DLD1 (cell line): ENCODE measurements around the gene SSTR4.
"Not testable (repeated sequence)": the region's sequence is repeated elsewhere in the genome, so short reads cannot be mapped to it uniquely, and the experiment has no call there.

ENCODE experiments used
- in situ Hi-C: cut with HindIII; loops from 2 replicates; pipeline ENCODE4 v1.10.0; 2017; ENCODE audit warnings: low sequenced_read_pairs

The SSTR4 gene

GRCh38 chr20:23017516-23017915, 17.6 kb upstream of the SSTR4 start:
- in situ Hi-C loops: no loop called here

DNA sequence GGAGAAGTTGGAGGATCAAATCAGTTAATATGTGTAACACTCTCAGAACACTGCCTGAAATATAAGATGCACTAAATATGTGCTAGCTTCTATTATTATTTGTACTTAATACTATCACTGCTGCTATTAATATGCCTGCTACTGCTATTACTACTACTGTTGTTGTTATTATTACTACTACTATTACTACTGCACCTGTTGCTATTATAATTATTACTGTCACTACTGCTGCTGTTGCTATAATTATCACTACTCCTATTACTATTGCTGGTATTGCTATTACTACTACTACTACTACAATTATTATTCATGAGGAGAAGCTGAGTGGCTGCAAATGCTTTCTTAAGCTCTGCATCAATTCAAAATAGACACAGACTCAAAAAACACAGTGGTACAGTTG, 16.7 kb upstream of the SSTR4 start:
- in situ Hi-C loops: no loop called here

- in situ Hi-C loops: no loop called here
Measured at GRCh38 chr20:23018941-23019340, 16.2 kb upstream of the SSTR4 start.

GRCh38 chr20:23019403-23019802, 15.7 kb upstream of the SSTR4 start:
- in situ Hi-C loops: no loop called here

DNA sequence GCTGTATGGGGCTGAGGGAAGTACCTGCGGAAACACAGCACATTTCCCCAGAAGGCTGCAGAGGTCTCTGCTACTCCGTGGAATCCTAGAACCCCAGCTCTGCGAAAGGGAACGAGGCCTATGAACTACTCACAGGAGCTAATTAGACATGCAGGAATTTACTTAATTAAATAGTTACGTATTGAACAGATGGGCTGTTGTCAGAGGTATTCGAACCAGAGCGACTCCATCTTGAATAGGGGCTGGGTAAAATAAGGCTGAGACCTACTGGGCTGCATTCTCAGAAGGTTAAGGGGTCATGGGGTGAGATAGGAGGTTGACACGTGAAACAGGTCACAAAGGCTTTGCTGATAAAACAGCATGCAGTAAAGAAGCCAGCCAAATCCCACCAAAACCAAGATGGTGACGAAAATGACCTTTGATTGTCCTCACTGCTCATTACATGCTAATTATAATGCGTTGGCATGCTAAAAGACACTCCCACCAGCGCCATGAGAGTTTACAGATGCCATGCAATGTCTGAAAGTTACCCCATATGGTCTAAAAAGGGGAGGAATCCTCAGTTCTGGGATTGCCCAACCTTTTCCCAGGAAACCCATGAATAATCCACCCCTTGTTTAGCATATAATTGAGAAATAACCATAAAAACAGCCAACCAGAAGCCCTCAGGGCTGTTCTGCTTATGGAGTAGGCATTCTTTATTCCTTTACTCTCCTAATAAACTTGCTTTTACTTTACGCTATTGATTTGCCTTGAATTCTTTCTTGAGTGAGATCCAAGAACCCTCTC, 14.7 kb upstream of the SSTR4 start:
- in situ Hi-C loops: no loop called here

GRCh38 chr20:23021541-23021940, 13.6 kb upstream of the SSTR4 start:
- in situ Hi-C loops: no loop called here

DNA sequence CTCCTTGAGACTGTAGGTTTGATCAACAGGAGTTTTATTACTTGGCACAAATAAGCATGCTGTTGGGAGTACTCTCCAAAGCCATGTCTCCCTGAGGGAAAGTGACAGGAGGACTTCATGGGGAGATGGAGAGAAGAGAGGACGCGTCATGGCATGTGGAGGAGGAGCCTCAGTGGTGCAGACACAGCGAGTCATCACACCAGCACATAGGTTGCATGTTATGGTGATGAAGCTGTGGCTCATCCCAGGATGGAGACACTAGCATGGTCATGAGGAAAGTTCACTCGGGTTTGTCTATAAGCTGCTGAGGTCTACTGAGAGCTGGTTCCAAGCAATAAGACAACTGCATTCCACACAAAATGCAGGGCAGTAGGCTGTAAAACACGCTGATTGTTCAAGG, 13.2 kb upstream of the SSTR4 start:
- in situ Hi-C loops: no loop called here

DNA sequence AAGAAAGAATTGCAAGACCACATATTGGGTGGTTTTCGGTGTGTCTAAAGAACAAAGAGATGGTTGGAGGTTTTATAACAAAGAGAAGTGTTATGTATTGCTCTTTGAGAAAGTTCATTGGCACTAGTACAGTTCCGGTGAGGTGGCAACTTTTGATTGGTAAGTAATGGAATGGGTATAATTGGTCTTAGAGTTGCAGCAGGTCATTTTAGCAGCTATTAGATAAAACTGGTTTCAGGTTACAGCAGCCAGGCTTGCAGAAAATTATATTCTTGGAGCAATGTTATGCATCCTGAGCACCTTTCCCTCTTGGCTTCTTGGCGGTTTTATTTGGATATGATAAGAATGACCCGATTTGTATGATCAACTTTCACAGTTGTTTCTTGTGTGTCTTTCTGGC, 12.3 kb upstream of the SSTR4 start:
- in situ Hi-C loops: no loop called here

DNA sequence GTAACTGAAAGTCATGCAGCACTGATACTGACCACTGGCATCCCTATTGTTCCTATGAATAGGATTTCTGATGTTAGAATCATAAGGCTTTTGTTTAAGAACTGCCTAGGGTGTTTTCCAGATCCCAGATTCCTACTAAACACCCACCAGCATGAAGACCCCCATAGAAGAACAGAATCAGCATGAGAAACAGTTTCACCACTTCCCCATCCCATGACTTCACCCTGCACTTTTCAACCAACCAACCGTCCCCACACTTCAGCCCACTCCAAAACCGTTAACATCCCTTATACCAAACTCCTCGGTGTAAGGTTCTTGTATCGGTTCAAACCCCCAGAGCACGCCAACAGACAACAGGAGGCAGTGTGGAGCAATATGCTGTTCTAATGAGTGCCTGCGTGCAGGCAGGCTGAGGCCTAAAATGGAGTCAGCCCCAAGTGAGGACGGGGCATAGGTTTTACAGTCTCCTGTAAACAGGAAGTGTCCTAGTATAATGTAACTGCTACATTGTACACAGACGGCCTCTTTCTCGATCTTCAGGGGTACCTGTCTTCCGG, 11.4 kb upstream of the SSTR4 start:
- in situ Hi-C loops: no loop called here

GRCh38 chr20:23024701-23025100, 10.4 kb upstream of the SSTR4 start:
- in situ Hi-C loops: no loop called here

GRCh38 chr20:23025503-23025902, 9.6 kb upstream of the SSTR4 start:
- in situ Hi-C loops: not testable (repeated sequence)

GRCh38 chr20:23027721-23028120, 7.4 kb upstream of the SSTR4 start:
- in situ Hi-C loops: no loop called here

DNA sequence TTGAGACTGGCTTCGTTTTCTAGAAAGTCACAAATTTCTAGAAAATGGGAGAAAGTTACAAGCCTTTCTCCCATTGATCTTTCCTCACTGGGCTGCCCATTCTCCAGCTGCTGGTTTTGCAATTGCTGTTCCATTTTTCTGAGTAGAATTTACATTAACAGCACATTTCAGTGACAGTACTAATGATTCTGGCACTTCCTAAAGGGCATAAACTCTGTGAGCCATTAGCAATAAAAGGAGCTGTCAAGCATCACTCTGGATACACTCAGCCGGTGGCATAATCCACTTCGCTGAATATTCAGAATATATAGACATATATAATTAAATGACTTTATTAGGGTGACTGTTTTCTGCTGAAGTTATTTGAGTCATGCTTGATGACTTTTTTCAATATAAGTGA, 6.7 kb upstream of the SSTR4 start:
- in situ Hi-C loops: no loop called here

DNA sequence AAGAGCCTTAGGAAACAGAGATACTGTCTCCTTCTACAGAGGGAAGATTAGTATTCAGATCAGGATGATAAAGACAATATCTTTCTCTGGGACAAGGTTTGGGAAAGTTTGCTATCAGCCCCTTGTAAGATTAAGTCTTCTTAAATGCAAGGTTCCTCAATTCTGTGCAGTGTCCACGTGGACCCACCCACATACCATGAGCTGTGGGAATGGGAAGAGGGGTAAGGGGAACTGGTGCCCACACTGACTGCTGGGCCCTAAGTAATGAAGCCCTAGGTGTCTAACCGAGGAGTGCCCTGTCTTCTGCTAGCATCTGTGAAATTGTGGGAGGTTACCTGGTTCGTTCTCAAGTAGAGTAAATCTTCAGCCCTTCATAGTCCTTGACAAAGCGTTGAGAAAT, 5.8 kb upstream of the SSTR4 start:
- in situ Hi-C loops: no loop called here

DNA sequence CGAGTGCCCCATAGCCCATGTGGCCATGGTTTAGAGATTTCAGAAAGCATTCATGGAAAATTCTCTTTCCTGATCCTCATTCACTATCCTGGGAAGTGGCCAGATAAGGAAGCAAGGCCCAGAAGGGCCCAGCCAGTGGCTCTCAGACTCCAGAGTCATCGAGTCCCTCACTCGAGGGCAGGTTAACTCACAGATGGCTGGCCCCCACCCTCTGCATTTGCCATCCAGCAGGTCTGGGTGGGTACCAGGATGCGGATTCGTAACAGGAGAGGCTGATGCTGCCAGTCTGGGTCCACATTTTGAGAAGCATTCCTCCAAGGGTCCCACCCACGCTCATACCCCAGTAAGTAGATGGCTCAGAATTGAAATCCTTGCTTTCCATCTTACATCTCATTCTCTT, 3.8 kb upstream of the SSTR4 start:
- in situ Hi-C loops: no loop called here

- in situ Hi-C loops: no loop called here
Measured at GRCh38 chr20:23032056-23032749, 2.9 kb upstream of the SSTR4 start.

- in situ Hi-C loops: no loop called here
Measured at GRCh38 chr20:23032750-23033078, 2.4 kb upstream of the SSTR4 start.

GRCh38 chr20:23033918-23034317, 1.2 kb upstream of the SSTR4 start:
- in situ Hi-C loops: no loop called here

DNA sequence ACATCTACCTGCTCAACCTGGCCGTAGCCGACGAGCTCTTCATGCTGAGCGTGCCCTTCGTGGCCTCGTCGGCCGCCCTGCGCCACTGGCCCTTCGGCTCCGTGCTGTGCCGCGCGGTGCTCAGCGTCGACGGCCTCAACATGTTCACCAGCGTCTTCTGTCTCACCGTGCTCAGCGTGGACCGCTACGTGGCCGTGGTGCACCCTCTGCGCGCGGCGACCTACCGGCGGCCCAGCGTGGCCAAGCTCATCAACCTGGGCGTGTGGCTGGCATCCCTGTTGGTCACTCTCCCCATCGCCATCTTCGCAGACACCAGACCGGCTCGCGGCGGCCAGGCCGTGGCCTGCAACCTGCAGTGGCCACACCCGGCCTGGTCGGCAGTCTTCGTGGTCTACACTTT, 619 bp downstream of the SSTR4 start:
- in situ Hi-C loops: no loop called here

GRCh38 chr20:23036371-23036770, 1.3 kb downstream of the SSTR4 start:
- in situ Hi-C loops: no loop called here

DNA sequence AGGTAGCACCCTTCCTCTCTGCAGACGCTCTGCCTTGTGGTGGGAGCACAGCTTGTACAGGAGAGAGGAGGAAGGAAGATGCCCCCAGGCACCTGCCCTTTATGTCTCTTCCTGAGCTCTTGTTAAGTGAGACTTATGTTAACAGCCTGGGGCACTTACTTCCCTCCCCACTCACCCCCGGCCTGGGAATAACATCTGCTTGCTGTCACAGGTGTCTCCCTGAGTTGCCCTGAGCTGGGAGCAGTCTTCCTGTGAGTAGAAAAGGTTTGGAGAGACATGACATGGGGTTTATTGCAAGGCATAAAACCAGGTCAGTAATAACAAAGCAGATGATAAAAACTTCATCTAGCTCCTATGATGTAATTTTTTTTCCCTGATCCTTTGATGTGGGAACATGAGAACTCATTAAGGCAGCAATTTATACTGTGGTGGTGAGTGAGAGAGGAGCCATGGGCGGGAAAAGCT, 1.9 kb downstream of the SSTR4 start:
- in situ Hi-C loops: no loop called here

GRCh38 chr20:23039136-23039875, 4.2 kb downstream of the SSTR4 start:
- in situ Hi-C loops: no loop called here
